Pancreas (tissue), 10 donors: ENCODE data around the gene RAI14. TPM values are rescaled to one million over a fixed set of nuclear protein-coding genes. Genes with fewer than 3 reads are reported as not detected.
"Not testable (repeated sequence)": the region's sequence is repeated elsewhere in the genome, so short reads cannot be mapped to it uniquely, and the experiment has no call there.

Experiments used
- ATAC-seq, 4 donors: fragments of 200-7000 bp; cut with Tn5 transposase; one replicate each; pipeline versions ENCODE4 v1.8.0 to v1.9.1; 2020; ENCODE audit warnings: mild to moderate bottlenecking in 4 of 4, moderate library complexity in 4 of 4
- DNase-seq, 6 donors: peaks; one replicate each; pipeline ENCODE4 v3.0.0-alpha.2; 2020
- FAIRE-seq: peaks from 2 replicates; lab custom pipeline; 2012; peaks lifted over from hg19 to GRCh38; lab: Jason Lieb, UNC
- H3K27ac ChIP-seq, 4 donors: fragments of 200-600 bp; sonication (generic); 1 replicate in 3 of 4; 2 replicates in 1 of 4; pipeline versions ENCODE4 v1.5.0 to v1.8.0; 2020
- H3K27me3 ChIP-seq, 4 donors: fragments of 200-600 bp; one replicate each; pipeline ENCODE4 v1.8.0; 2021
- H3K36me3 ChIP-seq, 3 donors: fragments of 200-600 bp; sonication (generic) in 1 of 3; one replicate each; pipeline versions ENCODE4 v1.5.0 to v1.8.0; 2020 to 2021
- H3K4me1 ChIP-seq, 3 donors: fragments of 200-600 bp; one replicate each; pipeline ENCODE4 v1.8.0; 2021
- H3K4me3 ChIP-seq, 4 donors: fragments of 200-600 bp; sonication (generic) in 2 of 4; one replicate each; pipeline versions ENCODE4 v1.5.0 to v1.8.0; 2020 to 2021
- H3K9me3 ChIP-seq, 4 donors: fragments of 200-600 bp; one replicate each; pipeline ENCODE4 v1.8.0; 2021
- CTCF ChIP-seq, 4 donors: fragments of 200-600 bp; sonication (generic) in 3 of 4; IDR thresholded peaks; one replicate each; pipeline versions ENCODE4 v1.5.0 to v1.8.0; 2021; ENCODE audit warnings: antibody characterized with exemption in 4 of 4
- WGBS, 2 donors: extraction: QIAGEN DNeasy Blood & Tissue Kit; methylation state at CpG; one replicate each; pipeline ENCODE4 v1.1.7; 2013; 5-methylcytosine and 5-hydroxymethylcytosine counted together
- intact Hi-C, 3 donors: fragments of 100-400 bp; cut with DNase I; formaldehyde crosslinking; loops; one replicate each; pipeline versions ENCODE4 v1.11.1 to v1.14.2; 2022
- polyA plus RNA-seq, 2 donors: library from polyadenylated mRNA; stranded (reverse); fragments of 200-250 nt; gene quantifications; one replicate each; pipeline ENCODE4 v1.2.3, GENCODE V29; 2013
- total RNA-seq, 6 donors: library from RNA; stranded (reverse); fragmentation: NEBNext Ultra II Directional in 4 of 6; extraction: Animal tissue kit (Norgen Biotek cat#: 25700) in 4 of 6; gene quantifications; one replicate each; pipeline versions ENCODE4 v1.2.1 to v1.2.4, GENCODE V29; 2021 to 2023
- donor health status: healthy with polysubstance abuse.
- donor health status: DM: no; HTN: no; CAD: no; lungs with moderate emphysema.
- donor health status: DM: no; HTN: no; CAD: no.
- donor health status: control.
- donor health status: control.
- donor health status: Bipolar disorder and iron deficiency.
- donor health status: DM: yes; HTN: yes; CAD: no.
- donor health status: DM: no; HTN: no; CAD: no.
- donor health status: DM: no; HTN: no; CAD: no.
- donor health status: DM: yes; HTN: yes; CAD: no.

The RAI14 gene
- total and polyA plus RNA-seq, 8 donors = 5.4 to 25.1 (median 14.9) TPM

DNA sequence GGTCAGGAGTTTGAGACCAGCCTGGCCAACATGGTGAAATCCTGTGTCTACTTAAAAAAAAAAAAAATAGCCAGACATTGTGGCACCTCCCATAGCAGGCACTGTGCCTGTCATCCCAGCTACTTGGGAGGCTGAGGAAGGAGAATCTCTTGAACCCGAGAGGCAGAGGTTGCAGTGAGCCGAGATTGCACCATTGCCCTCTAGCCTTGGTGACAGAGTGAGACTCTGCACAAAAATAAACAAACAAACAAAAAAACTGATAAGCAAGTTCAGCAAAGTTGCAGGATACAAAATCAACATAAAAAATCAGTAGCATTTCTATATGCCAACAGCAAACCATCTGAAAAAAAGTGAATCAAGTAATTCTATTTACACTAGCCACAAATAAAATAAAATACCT lies 118.0 kb downstream of the RAI14 start:
- Histone ChIP-seq H3K27me3 (no peaks in the 10 kb centered on the region), H3K4me1 (no peaks in the 10 kb centered on the region), H3K9me3 (no peaks in the 10 kb centered on the region), H3K4me3 (no peak overlapping the region), H3K27ac (no peak overlapping the region), H3K36me3 (no peaks in the 10 kb centered on the region)
- FAIRE-seq (no peak), DNase-seq (no peak), ATAC-seq (no peak)
- intact Hi-C loops = no loop called here
- WGBS, 2 donors = 91 to 92% methylated on average over 2 of the region's 2 CpGs
- TF ChIP-seq CTCF (IDR thresholded peaks at IDR 0.05) = no peak

GRCh38 chr5:34774678-34775077 lies 118.5 kb downstream of the RAI14 start:
- intact Hi-C loops, FAIRE-seq, H3K27ac ChIP-seq, H3K4me1 ChIP-seq, H3K36me3 ChIP-seq, H3K4me3 ChIP-seq, ATAC-seq, DNase-seq, H3K9me3 ChIP-seq, H3K27me3 ChIP-seq: not testable (repeated sequence)
- WGBS, 2 donors = 97 to 100% methylated on average over 1 of the region's 1 CpG

- ATAC-seq (no peak), FAIRE-seq (no peak), DNase-seq (no peak)
- Histone ChIP-seq H3K36me3 (no peaks in the 10 kb centered on the region), H3K9me3 (no peaks in the 10 kb centered on the region), H3K27ac (no peak overlapping the region), H3K4me1 (no peaks in the 10 kb centered on the region), H3K27me3 (no peaks in the 10 kb centered on the region), H3K4me3 (no peak overlapping the region)
- TF ChIP-seq CTCF (IDR thresholded peaks at IDR 0.05) = no peak
- WGBS, 2 donors = 44 to 50% methylated on average over 1 of the region's 1 CpG
- intact Hi-C loops = no loop called here
Measured at GRCh38 chr5:34775886-34776285, 119.8 kb downstream of the RAI14 start.

DNA sequence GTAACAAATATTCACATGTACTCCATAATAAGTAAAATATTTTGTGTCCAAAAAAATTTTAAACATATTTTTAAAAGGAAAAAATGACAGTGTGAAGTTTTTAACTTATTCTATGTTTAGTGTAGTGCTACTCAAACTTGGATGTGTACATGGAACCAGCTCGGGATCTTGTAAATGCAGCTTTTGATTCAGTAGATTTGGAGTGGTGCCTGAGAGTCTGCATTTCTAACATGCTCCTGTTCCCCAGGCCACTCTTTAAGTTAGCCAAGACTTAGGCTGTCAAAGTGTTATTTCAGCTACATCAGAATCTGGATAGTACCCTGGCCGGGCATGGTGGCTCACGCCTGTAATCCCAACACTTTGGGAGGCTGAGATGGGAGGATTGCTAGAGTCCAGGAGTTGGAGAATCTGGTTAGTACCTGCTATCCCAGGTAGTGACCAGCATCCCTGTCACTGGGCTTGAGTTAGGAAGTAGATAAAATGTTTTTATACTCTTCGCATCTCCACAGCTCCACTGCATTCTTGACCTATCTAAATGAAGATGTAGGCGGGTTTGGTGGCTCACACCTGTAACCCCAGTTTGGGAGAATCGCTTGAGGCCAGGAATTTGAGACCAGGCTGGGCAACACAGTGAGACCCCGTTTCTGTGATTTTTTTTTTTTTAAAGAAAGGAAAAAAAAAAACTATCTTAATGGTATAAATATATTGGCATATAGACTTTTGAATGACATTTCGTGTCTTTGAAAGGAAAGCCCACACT lies 122.1 kb downstream of the RAI14 start:
- Histone ChIP-seq H3K9me3 (no peaks in the 10 kb centered on the region), H3K27me3 (no peaks in the 10 kb centered on the region), H3K4me1 (no peaks in the 10 kb centered on the region), H3K27ac (no peak overlapping the region), H3K36me3 (no peaks in the 10 kb centered on the region), H3K4me3 (no peak overlapping the region)
- intact Hi-C loops = no loop called here
- DNase-seq (no peak), ATAC-seq (no peak), FAIRE-seq (no peak)
- WGBS, 2 donors = 94 to 97% methylated on average over 8 of the region's 8 CpGs
- no peak for TF ChIP-seq CTCF (IDR thresholded peaks at IDR 0.05)

DNA sequence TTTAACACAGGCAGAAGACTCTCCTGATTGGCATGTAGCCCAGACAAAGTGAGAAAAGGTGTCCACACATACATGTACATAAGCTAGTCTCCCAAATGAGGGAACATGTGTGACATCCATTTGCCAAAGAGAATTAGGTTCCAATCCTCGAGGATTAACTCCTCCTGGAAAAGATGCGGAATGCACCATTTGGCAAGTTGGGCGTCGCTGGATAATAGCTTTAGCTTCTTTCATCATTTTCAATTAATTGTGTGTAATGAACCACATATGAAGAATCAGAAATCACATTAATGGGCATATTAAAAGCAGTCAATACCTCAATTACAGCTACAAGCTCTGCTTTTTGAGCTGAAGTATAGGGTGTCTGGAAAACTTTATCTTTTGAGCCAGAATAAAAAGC lies 127.8 kb downstream of the RAI14 start:
- H3K4me1 ChIP-seq, H3K9me3 ChIP-seq, H3K27ac ChIP-seq, H3K4me3 ChIP-seq, FAIRE-seq, intact Hi-C loops, ATAC-seq, H3K27me3 ChIP-seq, DNase-seq, H3K36me3 ChIP-seq: not testable (repeated sequence)
- WGBS, 2 donors = 92 to 97% methylated on average over 4 of the region's 4 CpGs

DNA sequence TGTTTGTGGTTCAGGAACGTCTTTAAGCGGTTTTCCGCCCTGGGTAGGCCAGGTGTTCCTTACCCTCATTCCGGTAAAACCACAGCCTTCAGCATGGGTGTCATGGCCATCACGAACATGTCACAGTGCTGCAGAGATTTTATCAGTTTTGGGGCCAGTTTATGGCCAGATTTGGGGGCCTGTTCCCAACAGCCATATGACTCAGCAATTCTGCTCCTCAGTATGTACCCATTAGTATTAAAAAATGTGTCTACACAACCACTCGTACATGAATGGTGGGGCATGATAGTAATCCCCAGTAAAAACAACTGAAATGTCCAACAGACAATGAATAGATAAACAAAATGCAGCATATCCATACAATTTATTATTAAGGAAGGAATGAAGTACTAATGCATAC lies 130.9 kb downstream of the RAI14 start:
- 90 to 97% methylated on average over 6 of the region's 6 CpGs for WGBS, 2 donors
- no peak for ATAC-seq
- intact Hi-C loops = no loop called here

More for the DNA sequence above, 130.9 kb downstream of the RAI14 start:
- no peak overlapping the region for H3K27ac ChIP-seq
- no peak for FAIRE-seq
- no peak for DNase-seq
- TF ChIP-seq CTCF (IDR thresholded peaks at IDR 0.05) = no peak
- no peak overlapping the region for H3K4me3 ChIP-seq
- H3K4me1 ChIP-seq = no peaks in the 10 kb centered on the region
- no peaks in the 10 kb centered on the region for H3K27me3 ChIP-seq
- no peaks in the 10 kb centered on the region for H3K9me3 ChIP-seq
- no peaks in the 10 kb centered on the region for H3K36me3 ChIP-seq
